GM18505 (cell line): ENCODE data around the gene CLMN.

ENCODE experiments used
- ATAC-seq: cut with Tn5 transposase; IDR thresholded peaks from one replicate; pipeline ENCODE4 v1.9.1; 2021; ENCODE audit not compliant: unreplicated experiment
- POLR2A ChIP-seq: IDR thresholded peaks from 4 replicates; pipeline ENCODE4 v1.6.1; 2011; ENCODE audit warnings: borderline replicate concordance; ENCODE audit not compliant: insufficient read depth, insufficient read length; ENCODE audit errors: extremely low read depth

CLMN gene

GRCh38 chr14:95227279-95227860 lies 92.3 kb downstream of the CLMN start:
- TF ChIP-seq POLR2A: no peak
- ATAC-seq: no peak

GRCh38 chr14:95226801-95227200 lies 92.9 kb downstream of the CLMN start:
- no peak for ATAC-seq
- no peak for TF ChIP-seq POLR2A

- no peak for TF ChIP-seq POLR2A
- no peak for ATAC-seq
These were observed 94.3 kb downstream of the CLMN start for GRCh38 chr14:95225251-95225887.

GRCh38 chr14:95222870-95223398 lies 96.8 kb downstream of the CLMN start:
- ATAC-seq: no peak
- TF ChIP-seq POLR2A: no peak

- ATAC-seq: no peak
- TF ChIP-seq POLR2A: no peak
These were observed 97.5 kb downstream of the CLMN start for GRCh38 chr14:95222151-95222631.

GRCh38 chr14:95221531-95221930 lies 98.2 kb downstream of the CLMN start:
- no peak for ATAC-seq
- TF ChIP-seq POLR2A: no peak

- no peak for ATAC-seq
- TF ChIP-seq POLR2A: no peak
These were observed 99.0 kb downstream of the CLMN start for GRCh38 chr14:95220663-95221231.

- no peak for TF ChIP-seq POLR2A
- ATAC-seq: no peak
These were observed 101.1 kb downstream of the CLMN start for GRCh38 chr14:95218472-95219193.

GRCh38 chr14:95218006-95218405 lies 101.7 kb downstream of the CLMN start:
- no peak for TF ChIP-seq POLR2A
- ATAC-seq: no peak

- TF ChIP-seq POLR2A: no peak
- ATAC-seq: no peak
These were observed 102.3 kb downstream of the CLMN start for GRCh38 chr14:95217391-95217900.

- ATAC-seq: no peak
- no peak for TF ChIP-seq POLR2A
These were observed 103.7 kb downstream of the CLMN start for GRCh38 chr14:95216008-95216407.

- no peak for TF ChIP-seq POLR2A
- ATAC-seq: no peak
These were observed 104.5 kb downstream of the CLMN start for GRCh38 chr14:95215094-95215725.

- ATAC-seq: no peak
- TF ChIP-seq POLR2A: no peak
These were observed 105.9 kb downstream of the CLMN start for GRCh38 chr14:95213774-95214173.

GRCh38 chr14:95211721-95212504 lies 107.8 kb downstream of the CLMN start:
- peak; percentile 63 for ATAC-seq
- no peak for TF ChIP-seq POLR2A
